GM03348 (cell line): ENCODE measurements around the gene NOB1.
"Not testable (repeated sequence)": the region's sequence is repeated elsewhere in the genome, so short reads cannot be mapped to it uniquely, and the experiment has no call there.

Source experiments
- DNase-seq: peaks from one replicate; pipeline ENCODE4 v3.0.0; 2012; ENCODE audit warnings: low spot score

The NOB1 gene

DNA sequence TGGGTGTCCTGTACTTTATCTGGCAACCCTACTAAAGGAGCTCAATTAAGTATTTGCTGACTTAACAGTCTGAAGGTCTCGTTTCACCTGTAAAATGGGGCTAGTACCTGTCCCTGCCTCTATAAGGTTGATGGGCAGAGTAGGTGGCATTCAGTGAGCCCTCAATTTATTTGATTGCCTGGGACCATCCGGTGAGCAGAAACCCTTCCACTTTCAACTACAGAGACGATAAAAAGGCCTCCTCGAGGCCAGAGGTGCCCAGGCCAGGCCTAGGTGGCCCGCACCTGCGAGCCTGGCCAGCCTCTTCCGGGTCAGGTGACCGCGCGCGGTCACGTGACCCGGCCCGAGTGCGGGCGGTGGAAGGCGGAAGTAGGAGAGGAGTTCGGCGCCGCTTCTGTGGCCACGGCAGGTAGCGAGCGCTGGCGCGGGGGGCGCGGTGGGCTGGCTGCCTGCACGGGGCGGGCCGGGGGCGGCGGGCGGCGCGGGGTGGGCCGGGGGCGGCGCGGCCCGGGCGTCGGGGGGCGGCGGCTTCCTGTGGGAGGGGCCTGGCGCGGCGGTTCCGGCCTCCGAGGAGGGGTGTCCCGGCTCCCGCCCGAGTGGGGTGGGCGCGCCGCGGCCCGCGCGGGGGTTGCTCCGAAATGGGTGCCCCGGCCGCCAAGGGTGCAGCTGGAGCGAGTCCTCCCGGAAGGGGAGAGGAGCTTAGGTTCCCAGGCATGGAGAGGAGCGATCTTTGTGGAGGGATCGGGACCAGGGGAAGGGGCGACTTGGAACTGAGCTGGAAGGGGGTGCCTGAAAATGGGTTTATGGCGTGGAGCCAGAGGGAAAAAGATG, 7.5 kb upstream of the NOB1 start, which contains the start of gene WWP2:
WWP2 (plus strand) TSS at position 350 of the 831 bp plus-strand sequence. CDS start 24,679 bp downstream, outside the sequence.
- peak; percentile 91 for DNase-seq

DNA sequence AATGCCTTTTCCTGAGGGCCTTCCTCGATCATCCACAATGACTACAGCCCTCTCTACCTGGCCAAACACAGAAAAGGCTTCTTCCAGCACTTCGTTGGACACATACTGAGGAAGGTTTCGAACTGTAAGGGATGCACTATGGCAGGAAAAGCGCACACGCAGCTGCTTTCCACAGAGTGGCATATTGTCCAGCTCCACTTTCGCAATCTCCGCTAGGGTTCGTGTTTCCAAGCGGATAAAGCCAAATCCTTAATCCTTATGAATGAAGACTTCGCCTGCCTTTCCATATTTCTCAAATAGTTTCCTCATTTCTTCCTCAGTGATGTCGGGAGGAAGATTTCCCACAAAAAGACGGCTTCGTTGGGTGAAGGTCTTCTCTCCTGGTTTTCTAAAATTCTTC, 2.6 kb upstream of the NOB1 start:
- DNase-seq, result not testable (repeated sequence)

DNA sequence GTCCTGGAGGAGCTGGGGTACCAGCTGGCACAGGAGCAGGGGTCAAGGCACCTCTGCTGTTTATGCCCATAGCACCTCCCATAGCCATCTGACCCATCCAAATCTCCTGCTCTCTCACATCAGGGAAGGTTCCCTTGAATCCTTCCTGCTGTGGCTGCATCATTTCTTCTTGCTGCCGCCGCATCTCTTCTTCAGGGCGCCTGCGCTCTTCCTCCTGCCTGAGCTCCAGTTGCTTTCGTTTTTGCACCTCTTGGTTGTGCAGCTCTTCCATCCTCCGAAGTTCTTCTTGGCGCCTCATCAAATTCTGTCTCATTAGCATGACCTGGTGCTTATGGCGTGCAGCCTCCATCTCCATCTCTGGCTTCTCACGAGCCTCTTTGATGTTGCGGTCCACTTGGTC, 2.0 kb upstream of the NOB1 start:
- DNase-seq, result no peak

DNA sequence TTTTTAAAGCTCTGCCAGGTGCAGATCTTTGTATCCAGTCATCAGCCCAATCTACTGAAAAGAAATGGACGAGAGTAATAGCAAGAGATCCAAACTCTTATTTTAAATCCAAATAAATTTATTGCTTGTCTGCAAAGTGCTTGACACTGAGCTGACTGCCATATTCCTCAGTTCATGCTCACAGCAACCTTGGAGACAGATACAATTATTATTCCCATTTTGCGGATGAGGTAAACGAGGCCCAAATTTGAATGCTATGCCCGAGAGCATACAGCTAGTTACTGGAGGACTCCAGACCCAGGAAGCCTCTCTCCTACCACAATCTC, 620 bp downstream of the NOB1 start:
- no peak for DNase-seq

DNA sequence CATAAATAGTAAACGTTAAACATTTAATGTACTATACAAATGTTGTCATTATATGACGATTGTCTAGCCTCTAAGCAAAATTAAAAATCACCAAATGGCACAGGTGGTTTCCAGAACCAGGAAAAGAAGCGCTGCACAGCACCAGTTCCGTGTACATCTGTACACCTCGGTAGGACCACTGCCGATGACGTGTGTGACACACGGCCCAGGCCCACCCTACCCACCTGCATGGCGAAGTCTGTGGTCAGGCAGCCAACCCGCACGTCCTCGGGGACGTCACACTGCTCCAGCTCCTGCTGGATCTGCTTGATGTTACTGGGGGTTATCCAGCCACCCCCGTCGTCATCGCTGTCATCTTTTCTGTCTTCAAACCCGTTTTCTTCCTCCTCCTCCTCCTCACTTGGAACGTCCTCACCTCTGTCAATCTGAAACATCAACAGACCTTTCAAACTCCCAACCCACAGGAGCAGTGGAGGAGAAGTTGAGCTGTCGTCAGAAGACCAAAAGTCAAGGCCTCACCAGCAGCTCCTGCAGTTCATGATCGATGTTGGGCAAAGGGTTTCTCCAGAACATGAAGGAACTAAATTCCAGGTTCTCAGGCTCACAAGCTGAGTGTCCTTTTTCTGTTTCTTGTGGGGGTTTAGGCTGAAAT, 5.9 kb downstream of the NOB1 start:
- DNase-seq, result no peak

DNA sequence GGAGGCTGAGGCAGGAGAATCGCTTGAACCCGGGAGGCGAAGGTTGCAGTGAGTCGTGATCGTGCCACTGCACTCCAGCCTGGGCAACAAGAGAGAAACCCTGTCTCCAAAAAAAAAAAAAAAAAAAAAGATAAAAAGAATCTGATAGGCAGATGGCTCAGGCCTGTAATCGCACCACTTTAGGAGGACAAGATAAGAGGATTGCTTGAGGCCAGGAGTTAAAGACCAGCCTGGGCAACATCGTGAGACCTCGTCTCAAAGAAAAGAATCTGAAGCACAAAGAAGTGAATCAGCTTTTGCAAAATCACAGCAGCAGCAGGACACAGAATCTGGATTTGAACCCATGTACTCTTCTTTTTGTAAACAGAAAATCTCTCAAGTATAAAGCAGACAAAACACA, 7.6 kb downstream of the NOB1 start:
- DNase-seq, result no peak

DNA sequence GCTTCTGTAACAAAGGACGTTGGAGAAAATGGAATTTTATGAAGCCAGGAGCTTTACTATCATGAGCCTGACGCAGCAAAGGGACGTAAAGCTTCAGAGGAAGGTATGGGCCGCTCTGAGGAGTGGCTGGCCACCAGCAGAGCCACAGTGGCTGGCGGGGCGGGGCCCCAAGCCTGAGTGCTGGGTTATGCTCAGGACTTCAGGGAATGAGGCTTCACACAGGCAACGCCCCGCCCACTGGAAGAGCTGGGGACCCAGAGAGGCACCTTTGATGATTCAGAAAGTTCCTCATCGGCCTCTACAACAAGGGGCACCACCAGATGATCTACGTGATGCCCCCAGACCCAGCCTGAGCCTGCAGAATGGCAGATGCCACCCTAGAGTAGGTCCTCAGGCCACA, 8.8 kb downstream of the NOB1 start:
- no peak for DNase-seq

DNA sequence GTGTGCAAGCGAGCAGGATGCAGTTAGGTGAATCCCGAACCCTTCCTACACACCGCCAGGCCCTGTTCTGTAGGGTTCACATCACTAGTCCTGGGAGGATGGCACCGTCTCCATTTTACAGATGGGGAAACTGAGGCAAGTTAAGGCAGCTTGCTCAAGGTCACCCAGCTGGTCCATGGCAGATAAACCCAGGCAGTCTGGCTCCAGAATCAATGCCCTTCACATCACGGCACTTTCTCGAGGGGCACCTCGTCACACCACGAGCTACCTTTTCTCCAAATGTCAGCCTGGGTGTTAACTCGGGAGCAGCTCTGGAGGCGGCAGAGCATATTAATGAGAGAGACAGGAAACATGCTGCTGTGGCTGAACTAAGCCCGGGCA, 9.5 kb downstream of the NOB1 start:
- no peak for DNase-seq

DNA sequence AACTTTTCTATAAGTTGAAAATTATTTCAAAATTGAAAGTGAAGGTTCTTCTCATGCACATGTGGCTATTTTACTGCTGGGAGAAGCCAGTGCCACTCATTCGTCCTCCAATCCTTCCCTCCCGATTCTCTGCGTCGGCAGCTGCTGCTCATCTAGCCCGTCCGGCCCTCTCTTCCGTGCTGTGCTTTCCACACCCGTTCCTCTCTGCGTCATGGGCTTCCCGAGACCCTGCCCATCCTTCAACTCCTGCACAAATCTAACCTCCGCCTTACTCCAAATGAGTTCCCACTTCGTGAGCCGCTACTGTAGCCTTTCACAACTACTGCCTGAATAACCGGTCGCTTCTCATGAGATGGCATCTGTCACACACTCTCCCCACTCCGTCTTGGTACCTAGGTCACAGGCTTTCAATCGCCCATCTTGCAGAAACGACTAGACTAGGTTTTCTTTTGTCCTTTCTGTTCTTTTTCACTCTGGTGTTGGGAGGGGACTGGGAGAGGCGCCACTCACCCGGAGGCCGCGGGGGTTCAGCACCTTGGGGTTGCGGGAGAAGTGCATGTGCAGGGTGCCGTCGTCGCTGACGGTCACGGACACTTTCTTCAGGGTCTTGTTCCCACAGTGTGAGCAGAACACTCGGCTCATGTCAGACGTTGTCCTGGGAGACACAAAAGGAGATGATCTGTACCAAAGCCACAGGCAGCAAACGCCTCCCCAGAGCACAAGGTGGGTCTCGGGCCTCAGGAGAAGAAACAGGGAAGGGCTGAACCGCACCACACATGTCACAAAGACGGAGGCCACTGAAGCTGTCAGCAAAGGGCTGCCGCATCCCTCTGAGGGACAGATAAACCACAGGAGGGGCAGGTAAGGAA, 10.1 kb downstream of the NOB1 start:
- no peak for DNase-seq

DNA sequence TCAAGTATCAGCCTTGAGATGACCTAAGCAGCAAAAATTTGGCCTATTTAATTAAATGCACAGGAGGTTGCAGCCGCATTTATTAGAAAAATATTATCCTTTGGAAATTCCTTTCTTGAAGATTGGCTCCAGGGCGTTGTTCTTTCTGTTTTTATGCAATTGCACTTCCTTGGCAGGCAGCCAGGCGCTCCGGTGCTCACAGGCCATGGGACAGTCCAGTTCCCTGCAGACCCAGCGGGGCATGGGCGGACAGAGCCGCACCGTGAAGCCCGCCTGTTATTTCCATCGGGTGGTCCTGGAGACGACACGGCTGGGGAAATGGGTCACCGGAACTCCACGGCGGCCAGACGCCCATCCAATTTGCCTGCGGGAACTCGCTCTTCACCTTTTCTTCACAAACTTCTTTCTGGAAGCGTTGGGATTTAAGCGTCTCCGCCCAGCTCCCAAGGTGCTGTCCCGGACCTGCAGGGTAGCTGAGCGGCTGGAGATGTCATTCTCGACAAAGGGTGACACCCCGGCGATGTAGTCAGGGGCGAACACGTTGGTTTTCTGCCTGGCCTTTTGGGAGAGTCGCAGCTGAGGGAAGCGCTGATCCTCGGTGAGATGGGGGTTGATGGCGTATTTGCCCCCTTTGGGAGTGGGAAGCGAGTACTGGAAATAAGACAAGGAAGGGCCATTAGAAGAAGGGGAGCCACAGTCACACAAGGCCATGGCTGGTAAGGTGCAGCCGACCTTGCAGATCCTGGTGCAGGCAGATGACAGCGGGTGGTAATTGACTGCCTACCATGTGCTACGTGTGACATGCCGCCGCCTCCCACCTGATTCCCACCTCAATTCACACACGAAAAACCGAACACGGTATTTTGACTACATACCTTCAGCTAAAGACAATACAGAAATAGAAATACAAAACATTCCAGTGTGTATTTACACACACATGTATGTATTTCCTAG, 12.5 kb downstream of the NOB1 start:
- no peak for DNase-seq

DNA sequence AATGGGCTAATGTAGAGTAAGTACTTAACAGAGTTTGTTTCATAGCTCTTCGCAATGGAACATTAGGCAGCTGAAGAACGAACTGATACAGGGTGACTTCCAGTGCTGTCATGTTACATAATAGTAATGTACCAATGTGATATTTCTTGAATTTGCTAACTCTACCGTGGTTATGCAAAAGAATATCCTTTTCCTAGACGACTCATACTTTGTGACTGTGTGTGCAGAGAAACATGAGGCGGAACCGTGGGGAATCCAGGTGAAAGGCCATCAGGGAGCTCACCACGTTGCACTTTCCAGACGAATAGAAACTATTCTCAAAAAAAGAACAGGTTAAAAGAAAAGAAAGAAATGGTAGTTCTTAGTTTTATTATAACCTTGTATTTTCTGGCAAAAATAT, 13.2 kb downstream of the NOB1 start:
- DNase-seq, result no peak

DNA sequence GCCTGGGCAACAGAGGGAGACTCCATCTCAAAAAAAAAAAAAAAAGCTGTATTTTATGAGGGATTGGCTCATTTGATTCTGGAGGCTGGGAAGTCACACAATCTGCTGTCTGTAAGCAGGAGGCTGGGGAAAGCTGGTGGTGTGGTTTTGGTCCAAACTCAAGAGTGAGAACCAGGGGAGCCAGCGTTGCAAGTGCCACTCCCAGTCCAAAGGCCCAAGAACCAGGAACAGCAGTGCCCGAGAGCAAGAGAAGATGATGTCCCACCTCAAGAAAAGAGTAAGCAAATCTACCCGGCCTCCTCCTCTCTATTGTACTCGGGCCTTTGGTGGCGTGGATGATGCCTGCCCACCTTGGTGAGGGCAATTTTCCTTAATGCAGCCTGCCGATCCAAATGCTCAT, 22.6 kb downstream of the NOB1 start:
- no peak for DNase-seq

DNA sequence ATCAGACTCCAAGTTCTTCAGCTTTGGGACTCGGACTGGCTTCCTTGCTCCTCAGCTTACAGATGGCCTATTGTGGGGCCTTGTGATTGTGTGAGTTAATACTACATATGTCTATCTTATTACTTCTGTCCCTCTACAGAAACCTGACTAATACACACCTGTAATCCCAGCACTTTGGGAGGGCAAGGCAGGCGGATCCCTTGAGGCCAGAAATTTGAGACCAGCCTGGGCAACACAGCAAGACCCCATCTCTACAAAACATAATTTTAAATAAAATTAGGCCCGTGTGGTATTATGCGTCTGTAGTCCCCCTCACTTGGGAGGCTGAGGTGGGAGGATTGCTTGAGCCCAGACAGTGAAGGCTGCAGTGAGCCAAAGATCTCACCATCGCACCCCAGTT, 23.4 kb downstream of the NOB1 start:
- DNase-seq, result not testable (repeated sequence)

DNA sequence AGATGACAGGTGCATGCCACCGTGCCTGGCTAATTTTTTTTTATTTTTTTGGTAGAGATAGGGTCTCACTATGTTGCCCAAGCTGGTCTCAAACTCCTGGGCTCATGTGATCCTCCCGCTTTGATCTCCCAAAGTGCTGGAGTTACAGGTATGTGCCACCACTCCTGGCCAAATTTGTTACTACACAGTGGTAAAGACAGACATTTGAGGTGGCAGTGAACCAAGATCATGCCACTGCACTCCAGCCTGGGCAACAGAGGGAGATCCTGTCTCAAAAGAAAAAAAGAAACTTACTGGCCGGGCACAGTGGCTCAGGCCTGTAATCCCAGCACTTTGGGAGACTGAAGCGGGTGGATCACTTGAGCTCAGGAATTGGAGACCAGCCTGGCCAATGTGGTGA, 25.7 kb downstream of the NOB1 start:
- not testable (repeated sequence) for DNase-seq

DNA sequence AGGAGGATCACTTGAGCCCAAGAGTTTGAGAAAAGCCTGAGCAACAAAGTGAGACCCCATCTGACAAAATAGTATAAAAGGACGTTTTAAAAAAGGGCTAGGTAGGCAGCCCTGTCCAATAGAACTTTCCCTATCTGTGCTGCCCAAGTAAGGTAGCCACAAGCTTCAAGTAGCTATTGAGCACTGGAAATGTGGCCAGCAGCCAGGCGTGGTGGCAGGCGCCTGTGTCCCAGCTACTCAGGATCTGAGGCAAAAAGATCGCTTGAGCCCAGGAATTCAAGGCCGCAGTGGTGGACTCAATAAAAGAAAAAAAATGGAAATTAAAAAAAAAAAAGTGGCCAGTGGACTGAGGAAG, 26.8 kb downstream of the NOB1 start:
- no peak for DNase-seq

DNA sequence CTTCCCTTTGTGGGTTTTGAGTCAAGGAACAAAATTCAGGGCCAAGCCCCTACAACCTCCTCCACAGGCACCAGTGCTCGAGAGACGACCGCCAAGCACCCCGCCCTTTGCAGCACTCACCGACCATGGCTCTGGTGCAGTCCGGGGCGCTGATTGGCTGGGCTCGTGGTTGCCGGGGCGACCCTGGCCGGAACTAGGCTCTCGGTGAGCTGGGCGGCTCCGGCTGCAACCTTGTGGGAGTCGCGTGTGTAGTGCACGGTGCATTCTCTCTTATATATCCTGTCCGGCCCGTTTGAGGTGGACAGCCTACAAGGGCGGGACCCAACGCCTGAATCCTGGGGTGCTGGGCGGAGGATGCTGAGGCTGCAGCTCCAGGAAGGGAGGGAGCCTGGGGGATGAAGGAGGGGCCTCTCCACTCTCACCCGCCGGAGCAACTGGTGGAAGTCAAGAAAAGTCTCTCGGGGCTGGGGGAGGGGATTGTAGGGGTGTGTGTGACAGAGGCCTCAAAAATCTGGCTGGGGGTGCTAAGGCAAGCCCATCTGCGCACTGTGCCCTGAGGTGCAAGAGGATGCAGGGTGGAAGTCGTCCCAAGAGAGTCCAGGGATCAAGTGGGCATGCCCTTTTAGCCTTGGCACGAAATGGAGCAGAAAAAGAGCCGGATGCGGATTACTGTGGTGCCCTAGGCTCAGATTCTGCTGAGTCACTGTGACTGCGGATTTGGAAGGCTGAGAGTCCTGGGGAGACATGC, 28.2 kb downstream of the NOB1 start, which contains the start of gene NQO1:
NQO1 (minus strand) TSS at position 248 of the 748 bp plus-strand sequence; CDS start at position 127, 121 bp downstream.
- peak; percentile 97 for DNase-seq

DNA sequence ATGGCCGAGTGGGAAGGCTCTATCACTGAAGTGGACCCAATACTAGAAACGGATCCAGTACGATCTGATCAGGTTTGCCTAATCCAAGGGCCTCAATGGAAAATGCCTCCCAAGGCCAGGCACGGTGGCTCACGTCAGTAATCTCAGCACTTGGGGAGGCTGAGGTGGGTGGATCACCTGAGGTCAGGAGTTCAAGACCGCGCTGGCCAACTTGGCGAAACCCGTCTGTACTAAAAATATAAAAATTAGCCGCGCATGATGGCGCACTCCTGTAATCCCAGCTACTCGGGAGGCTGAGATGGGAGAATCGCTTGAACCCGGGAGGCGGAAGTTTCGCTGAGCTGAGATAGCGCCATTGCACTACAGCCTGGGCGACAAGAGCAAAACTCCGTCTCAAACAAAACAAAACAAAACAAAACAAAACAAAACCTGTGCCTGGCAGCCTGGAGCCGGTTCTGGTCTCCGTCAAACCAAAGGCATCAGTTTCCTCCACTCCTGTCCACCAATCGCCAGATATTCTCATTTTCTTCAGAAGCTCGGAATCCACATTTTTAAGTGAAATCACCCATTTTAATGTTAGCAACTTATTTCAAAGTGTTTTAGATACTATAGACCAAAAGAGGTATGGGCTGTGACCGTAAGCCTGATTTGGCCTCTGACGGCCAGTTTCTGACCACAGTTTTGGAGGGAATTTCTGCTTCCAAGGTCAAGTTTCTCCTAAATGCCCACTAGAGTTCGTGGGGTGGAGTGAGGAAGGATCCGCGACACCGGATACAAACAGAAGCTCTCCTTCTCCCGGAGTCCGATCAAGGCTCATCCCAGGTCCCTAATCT, 29.0 kb downstream of the NOB1 start:
- no peak for DNase-seq

DNA sequence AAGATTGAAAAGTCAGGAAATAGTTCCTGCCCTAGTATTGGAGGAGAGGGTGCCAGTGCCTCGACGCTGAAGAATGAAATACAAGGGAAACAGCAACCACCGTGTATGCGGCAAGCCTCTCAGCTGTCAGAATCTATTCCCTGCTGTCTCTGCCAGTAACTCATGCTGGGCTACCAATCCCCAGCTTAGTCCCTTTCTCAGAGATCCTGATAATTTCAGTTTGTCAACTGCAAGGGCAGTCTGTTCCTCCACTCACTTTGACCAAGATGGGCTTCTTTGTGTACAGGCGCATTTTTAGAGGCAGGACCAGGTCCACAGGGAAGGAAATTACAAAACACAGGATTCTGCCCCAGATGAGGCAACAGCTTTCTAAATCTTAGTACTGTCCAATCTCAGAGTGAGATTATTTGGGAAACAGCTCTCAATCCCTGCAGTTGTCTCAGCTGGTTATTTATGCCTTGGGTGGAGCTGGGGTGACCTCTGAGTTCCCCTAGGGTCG, 29.7 kb downstream of the NOB1 start:
- peak; percentile 15 for DNase-seq

DNA sequence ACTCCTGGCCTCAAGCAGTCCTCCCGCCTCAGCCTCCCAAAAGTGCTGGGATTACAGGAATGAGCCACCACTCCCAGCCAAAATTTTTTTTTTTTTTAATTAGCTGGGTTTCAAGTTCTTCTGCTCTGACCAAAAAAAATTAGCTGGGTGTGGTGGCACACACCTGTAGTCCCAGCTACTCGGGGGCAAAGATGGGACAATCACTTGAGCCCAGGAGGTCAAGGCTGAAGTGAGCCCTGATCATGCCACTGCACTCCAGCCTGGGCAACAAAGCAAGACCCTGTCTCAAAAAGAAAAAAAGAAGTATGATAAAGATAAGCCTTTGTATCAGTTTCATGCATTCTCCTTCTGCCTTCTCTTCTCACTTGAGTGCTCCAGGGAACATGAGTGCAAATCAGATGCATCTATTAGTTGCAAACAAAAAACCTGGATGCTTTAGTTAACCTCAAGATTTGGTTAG, 30.3 kb downstream of the NOB1 start:
- DNase-seq, result no peak
